Panc1 (cell line): ENCODE results near the gene SFTPB. TPM values are rescaled to one million over a fixed set of nuclear protein-coding genes. Genes with fewer than 3 reads are reported as not detected.

Source experiments
- ATAC-seq: fragments of 200-7000 bp; cut with Tn5 transposase; 2 replicates; pipeline ENCODE4 v1.9.1; 2020; ENCODE audit warnings: mild to moderate bottlenecking, moderate library complexity
- BruUV-seq: library from RNA; stranded (reverse); fragments of 400-500 nt; replicated peaks from 2 replicates; lab custom pipeline; 2021; lab: Mats Ljungman, UMichigan
- CTCF ChIA-PET: fragments of 300-600 bp; sonication (Branson Sonifier 250); formaldehyde crosslinking; loops from one replicate; lab custom pipeline; 2022; ENCODE audit warnings: antibody characterized with exemption; lab: Charles Lee
- POLR2A ChIA-PET: fragments of 300-600 bp; sonication (Branson Sonifier 250); formaldehyde crosslinking; loops from one replicate; lab custom pipeline; 2022; ENCODE audit warnings: antibody characterized with exemption; lab: Charles Lee
- DNase-seq: peaks from one replicate; pipeline ENCODE4 v3.0.0-alpha.2; 2010; ENCODE audit warnings: low read depth, low spot score
- H3K27ac ChIP-seq: 2 replicates; pipeline ENCODE4 v1.5.1; 2011; ENCODE audit warnings: mild to moderate bottlenecking, low read length, inconsistent platforms
- H3K27me3 ChIP-seq: fragments of 200-500 bp; sonication (Bioruptor generic); 2 replicates; pipeline ENCODE4 v1.6.0; 2014; ENCODE audit warnings: low read length, inconsistent platforms; ENCODE audit not compliant: control insufficient read depth, insufficient read depth
- H3K36me3 ChIP-seq: fragments of 200-500 bp; sonication (Bioruptor generic); 2 replicates; pipeline ENCODE4 v1.5.1; 2014; ENCODE audit warnings: inconsistent platforms, mild to moderate bottlenecking, low read length, moderate library complexity; ENCODE audit not compliant: control insufficient read depth, insufficient read depth
- H3K4me1 ChIP-seq: 2 replicates; pipeline ENCODE4 v1.5.1; 2011; ENCODE audit warnings: inconsistent platforms, mild to moderate bottlenecking, low read length, moderate library complexity; ENCODE audit not compliant: control insufficient read depth, insufficient read depth
- H3K4me3 ChIP-seq, 2 experiments: 2 replicates each; pipeline ENCODE4 v1.5.1; 2011 to 2012; ENCODE audit warnings: low read depth in 2 of 2, low read length in 2 of 2, mild to moderate bottlenecking in 2 of 2, inconsistent platforms in 1 of 2, moderate library complexity in 1 of 2
- H3K9me3 ChIP-seq: fragments of 200-500 bp; sonication (Bioruptor generic); 2 replicates; pipeline ENCODE4 v1.5.1; 2014; ENCODE audit warnings: low read depth, mild to moderate bottlenecking, inconsistent platforms, low read length, moderate library complexity; ENCODE audit not compliant: control insufficient read depth, insufficient read depth
- POLR2AphosphoS5 ChIP-seq: IDR thresholded peaks from 2 replicates; pipeline ENCODE4 v1.6.1; 2012; ENCODE audit warnings: mild to moderate bottlenecking, low read depth, low read length, moderate library complexity
- SIN3A ChIP-seq: IDR thresholded peaks from 2 replicates; pipeline ENCODE4 v1.6.1; 2012; ENCODE audit warnings: low read depth, mild to moderate bottlenecking, low read length, moderate library complexity, borderline replicate concordance; ENCODE audit not compliant: insufficient read depth
- TCF7L2 ChIP-seq: IDR thresholded peaks from 2 replicates; pipeline ENCODE4 v1.6.1; 2011; ENCODE audit warnings: mild to moderate bottlenecking, low read depth, low read length, inconsistent platforms
- in situ Hi-C: cut with HindIII; loops from 2 replicates; pipeline ENCODE4 v1.10.0; 2016; ENCODE audit warnings: low sequenced_read_pairs, low pct_unique_long_range_greater_than_20kb
- intact Hi-C: fragments of 100-400 bp; cut with micrococcal nuclease; formaldehyde crosslinking; loops from one replicate; pipeline ENCODE4 v1.10.0; 2022; ENCODE audit not compliant: unreplicated experiment
- total RNA-seq: library from RNA; stranded (reverse); gene quantifications from one replicate; pipeline ENCODE4 v1.2.1, GENCODE V29; 2021; ENCODE audit not compliant: unreplicated experiment
- TF ChIP-seq, protein P1 (sequence below): fragments of 450-650 bp; IDR thresholded peaks from 2 replicates; pipeline ENCODE4 v1.5.1; 2017; ENCODE audit warnings: mild to moderate bottlenecking
- TF ChIP-seq, protein P2 (sequence below), 2 experiments: IDR thresholded peaks; 2 replicates each; pipeline ENCODE4 v1.6.1; 2011 to 2012; ENCODE audit warnings: low read depth in 2 of 2, control low read depth in 1 of 2, low read length in 1 of 2, mild to moderate bottlenecking in 1 of 2, moderate library complexity in 1 of 2; ENCODE audit not compliant: insufficient read depth in 1 of 2

SFTPB gene
- total RNA-seq, 1 experiment from 2014 or later = 5.6 TPM

DNA sequence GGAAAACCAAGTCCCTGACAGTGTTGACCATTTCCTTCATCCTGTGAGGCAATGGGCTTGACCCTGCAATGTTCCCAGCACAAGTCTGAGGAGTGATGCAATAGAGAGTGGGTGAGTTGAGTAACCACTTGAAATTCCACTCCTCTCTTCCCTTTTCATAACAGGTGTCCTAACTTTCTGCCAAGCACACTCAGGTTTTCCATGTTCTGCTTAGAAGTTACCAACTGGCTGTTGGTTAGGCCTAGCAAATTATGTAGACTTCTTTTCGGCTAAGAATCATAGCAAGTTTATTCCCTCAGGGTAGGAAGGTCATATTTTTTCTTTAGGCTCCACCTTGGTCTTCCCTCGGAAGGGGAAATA lies 37.7 kb upstream of the SFTPB start:
- in situ Hi-C loops (loop anchor here (5.0 kb wide), 1 partner anchor 48 kb away; no protein-coding TSS in a partner anchor), intact Hi-C loops (loop anchor here (2.0 kb wide), 1 partner anchor 27 kb away; no protein-coding TSS in a partner anchor)
- DNase-seq (no peak), ATAC-seq (no peak)
- H3K4me1 ChIP-seq = peaks cover 14% of the 10 kb centered on the region; the same call in 1 of the 2 replicates
- peaks cover 2% of the 10 kb centered on the region; the same call in 1 of the 2 replicates for H3K27me3 ChIP-seq
- H3K4me3 ChIP-seq = no peak overlapping the region
- ChIA-PET CTCF (no interaction called here), POLR2A (interaction anchor here (0.6 kb wide), 1 partner anchor 102 kb away, joined by 7 read pairs; no protein-coding TSS in a partner anchor)
- no TSS peak for BruUV-seq
- no peaks in the 10 kb centered on the region for H3K9me3 ChIP-seq
- TF ChIP-seq TCF7L2 (no peak), POLR2AphosphoS5 (no peak), SIN3A (no peak)
- TF ChIP-seq, protein P1, sequence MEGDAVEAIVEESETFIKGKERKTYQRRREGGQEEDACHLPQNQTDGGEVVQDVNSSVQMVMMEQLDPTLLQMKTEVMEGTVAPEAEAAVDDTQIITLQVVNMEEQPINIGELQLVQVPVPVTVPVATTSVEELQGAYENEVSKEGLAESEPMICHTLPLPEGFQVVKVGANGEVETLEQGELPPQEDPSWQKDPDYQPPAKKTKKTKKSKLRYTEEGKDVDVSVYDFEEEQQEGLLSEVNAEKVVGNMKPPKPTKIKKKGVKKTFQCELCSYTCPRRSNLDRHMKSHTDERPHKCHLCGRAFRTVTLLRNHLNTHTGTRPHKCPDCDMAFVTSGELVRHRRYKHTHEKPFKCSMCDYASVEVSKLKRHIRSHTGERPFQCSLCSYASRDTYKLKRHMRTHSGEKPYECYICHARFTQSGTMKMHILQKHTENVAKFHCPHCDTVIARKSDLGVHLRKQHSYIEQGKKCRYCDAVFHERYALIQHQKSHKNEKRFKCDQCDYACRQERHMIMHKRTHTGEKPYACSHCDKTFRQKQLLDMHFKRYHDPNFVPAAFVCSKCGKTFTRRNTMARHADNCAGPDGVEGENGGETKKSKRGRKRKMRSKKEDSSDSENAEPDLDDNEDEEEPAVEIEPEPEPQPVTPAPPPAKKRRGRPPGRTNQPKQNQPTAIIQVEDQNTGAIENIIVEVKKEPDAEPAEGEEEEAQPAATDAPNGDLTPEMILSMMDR = no peak
- TF ChIP-seq, protein P2, sequence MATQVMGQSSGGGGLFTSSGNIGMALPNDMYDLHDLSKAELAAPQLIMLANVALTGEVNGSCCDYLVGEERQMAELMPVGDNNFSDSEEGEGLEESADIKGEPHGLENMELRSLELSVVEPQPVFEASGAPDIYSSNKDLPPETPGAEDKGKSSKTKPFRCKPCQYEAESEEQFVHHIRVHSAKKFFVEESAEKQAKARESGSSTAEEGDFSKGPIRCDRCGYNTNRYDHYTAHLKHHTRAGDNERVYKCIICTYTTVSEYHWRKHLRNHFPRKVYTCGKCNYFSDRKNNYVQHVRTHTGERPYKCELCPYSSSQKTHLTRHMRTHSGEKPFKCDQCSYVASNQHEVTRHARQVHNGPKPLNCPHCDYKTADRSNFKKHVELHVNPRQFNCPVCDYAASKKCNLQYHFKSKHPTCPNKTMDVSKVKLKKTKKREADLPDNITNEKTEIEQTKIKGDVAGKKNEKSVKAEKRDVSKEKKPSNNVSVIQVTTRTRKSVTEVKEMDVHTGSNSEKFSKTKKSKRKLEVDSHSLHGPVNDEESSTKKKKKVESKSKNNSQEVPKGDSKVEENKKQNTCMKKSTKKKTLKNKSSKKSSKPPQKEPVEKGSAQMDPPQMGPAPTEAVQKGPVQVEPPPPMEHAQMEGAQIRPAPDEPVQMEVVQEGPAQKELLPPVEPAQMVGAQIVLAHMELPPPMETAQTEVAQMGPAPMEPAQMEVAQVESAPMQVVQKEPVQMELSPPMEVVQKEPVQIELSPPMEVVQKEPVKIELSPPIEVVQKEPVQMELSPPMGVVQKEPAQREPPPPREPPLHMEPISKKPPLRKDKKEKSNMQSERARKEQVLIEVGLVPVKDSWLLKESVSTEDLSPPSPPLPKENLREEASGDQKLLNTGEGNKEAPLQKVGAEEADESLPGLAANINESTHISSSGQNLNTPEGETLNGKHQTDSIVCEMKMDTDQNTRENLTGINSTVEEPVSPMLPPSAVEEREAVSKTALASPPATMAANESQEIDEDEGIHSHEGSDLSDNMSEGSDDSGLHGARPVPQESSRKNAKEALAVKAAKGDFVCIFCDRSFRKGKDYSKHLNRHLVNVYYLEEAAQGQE (IDR thresholded peaks at IDR 0.05; ENCODE audit: insufficient read depth in 1 of 2, low read depth in 2 of 2, low read length in 1 of 2) = no peak
- no peaks in the 10 kb centered on the region for H3K36me3 ChIP-seq
- H3K27ac ChIP-seq = no peak overlapping the region

DNA sequence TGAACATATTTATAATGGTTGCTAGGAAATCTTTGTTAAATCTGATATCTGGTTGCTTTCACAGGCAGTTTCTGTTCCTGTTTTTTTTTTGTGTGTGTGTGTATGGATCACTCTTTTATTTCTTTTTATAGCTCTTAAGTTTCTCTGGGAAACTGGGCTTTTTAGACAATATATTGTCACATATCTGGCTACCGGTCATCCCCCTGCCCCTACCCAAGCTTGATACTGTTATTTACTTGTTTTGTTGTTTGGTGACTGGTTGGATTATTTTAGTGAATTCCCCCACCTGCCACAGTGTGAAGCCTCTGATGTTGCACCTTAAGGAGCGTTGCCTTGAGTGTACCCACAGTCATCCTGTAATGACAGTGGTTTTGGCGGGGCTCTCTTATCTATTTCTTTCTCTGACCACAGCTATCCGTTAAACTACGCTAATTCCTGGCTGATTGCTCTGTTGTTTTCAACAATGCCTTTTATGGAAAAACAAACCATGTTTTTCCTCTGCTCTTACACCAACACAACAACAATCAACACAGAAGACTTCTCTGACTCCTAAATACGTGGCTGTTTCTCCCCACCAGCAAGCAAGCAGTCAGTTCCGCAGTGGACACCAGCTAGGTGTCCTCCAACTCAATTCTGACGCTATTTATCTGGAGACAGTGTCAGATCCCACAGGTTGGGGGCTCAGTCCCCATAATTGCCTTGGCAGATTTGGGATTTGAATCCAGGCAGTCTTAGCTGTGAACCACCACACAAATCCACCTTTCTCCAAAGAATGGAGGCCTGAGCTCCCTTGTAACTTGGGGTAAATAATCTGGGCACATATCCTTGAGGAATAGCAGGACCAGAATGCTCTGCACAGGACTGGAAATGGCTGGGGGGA lies 37.0 kb upstream of the SFTPB start:
- ChIA-PET CTCF (interaction anchor here (0.6 to 0.8 kb wide), 3 partner anchors 13 to 100 kb away, joined by 4 to 6 read pairs (median 4); no protein-coding TSS in a partner anchor), POLR2A (interaction anchor here (0.6 kb wide), 1 partner anchor 164 kb away, joined by 7 read pairs; no protein-coding TSS in a partner anchor)
- BruUV-seq = no TSS peak
- DNase-seq (no peak), ATAC-seq (no peak)
- peaks cover 2% of the 10 kb centered on the region; the same call in 1 of the 2 replicates for H3K27me3 ChIP-seq
- in situ Hi-C loops (loop anchor here (5.0 kb wide), 1 partner anchor 48 kb away; no protein-coding TSS in a partner anchor), intact Hi-C loops (no loop called here)
- TF ChIP-seq TCF7L2 (no peak), POLR2AphosphoS5 (no peak), SIN3A (no peak)
- TF ChIP-seq, protein P2 (IDR thresholded peaks at IDR 0.05; ENCODE audit: insufficient read depth in 1 of 2, low read depth in 2 of 2, low read length in 1 of 2) = no peak
- TF ChIP-seq, protein P1 = no peak
- H3K4me3 ChIP-seq = no peak overlapping the region
- peaks cover 14% of the 10 kb centered on the region; the same call in 1 of the 2 replicates for H3K4me1 ChIP-seq
- H3K36me3 ChIP-seq = no peaks in the 10 kb centered on the region
- H3K9me3 ChIP-seq = no peaks in the 10 kb centered on the region
- no peak overlapping the region for H3K27ac ChIP-seq
